Measurements from ENCODE around the gene BMPER. TPM values are rescaled to one million over a fixed set of nuclear protein-coding genes. Genes with fewer than 3 reads are reported as not detected.

Gene BMPER
- total RNA-seq, 1 donor from 2014 or later: 10.2 TPM

GRCh38 chr7:34026481-34027190 lies 121.3 kb downstream of the BMPER start:
- H3K4me1 Mint-ChIP-seq (ENCODE audit: unreplicated experiment): peaks cover 10% of the 10 kb centered on the region
- no peak overlapping the region for H3K27ac Mint-ChIP-seq

GRCh38 chr7:34031156-34031555 lies 125.8 kb downstream of the BMPER start:
- peaks cover 15% of the 10 kb centered on the region for H3K4me1 Mint-ChIP-seq (ENCODE audit: unreplicated experiment)
- no peak for DNase-seq (ENCODE audit: extremely low spot score, unreplicated experiment)
- peaks cover 4% of the 10 kb centered on the region for H3K36me3 Mint-ChIP-seq

More at GRCh38 chr7:34026481-34027190, 121.3 kb downstream of the BMPER start:
- H3K36me3 Mint-ChIP-seq: peaks cover 3% of the 10 kb centered on the region
- peaks cover 20% of the 10 kb centered on the region for H3K27me3 Mint-ChIP-seq
- TF ChIP-seq, protein P1, sequence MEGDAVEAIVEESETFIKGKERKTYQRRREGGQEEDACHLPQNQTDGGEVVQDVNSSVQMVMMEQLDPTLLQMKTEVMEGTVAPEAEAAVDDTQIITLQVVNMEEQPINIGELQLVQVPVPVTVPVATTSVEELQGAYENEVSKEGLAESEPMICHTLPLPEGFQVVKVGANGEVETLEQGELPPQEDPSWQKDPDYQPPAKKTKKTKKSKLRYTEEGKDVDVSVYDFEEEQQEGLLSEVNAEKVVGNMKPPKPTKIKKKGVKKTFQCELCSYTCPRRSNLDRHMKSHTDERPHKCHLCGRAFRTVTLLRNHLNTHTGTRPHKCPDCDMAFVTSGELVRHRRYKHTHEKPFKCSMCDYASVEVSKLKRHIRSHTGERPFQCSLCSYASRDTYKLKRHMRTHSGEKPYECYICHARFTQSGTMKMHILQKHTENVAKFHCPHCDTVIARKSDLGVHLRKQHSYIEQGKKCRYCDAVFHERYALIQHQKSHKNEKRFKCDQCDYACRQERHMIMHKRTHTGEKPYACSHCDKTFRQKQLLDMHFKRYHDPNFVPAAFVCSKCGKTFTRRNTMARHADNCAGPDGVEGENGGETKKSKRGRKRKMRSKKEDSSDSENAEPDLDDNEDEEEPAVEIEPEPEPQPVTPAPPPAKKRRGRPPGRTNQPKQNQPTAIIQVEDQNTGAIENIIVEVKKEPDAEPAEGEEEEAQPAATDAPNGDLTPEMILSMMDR (conservative IDR thresholded peaks at IDR 0.05): no peak
- no peak for DNase-seq (ENCODE audit: extremely low spot score, unreplicated experiment)
- no peak overlapping the region for H3K4me3 Mint-ChIP-seq
- H3K9me3 Mint-ChIP-seq: no peaks in the 10 kb centered on the region

GRCh38 chr7:34034728-34035127 lies 129.4 kb downstream of the BMPER start:
- TF ChIP-seq, protein P1 (conservative IDR thresholded peaks at IDR 0.05): no peak
- peaks cover 4% of the 10 kb centered on the region for H3K36me3 Mint-ChIP-seq
- no peak for DNase-seq (ENCODE audit: extremely low spot score, unreplicated experiment)

More at GRCh38 chr7:34031156-34031555, 125.8 kb downstream of the BMPER start:
- Mint-ChIP-seq H3K27me3 (peaks cover 4% of the 10 kb centered on the region), H3K27ac (no peak overlapping the region), H3K4me3 (no peak overlapping the region), H3K9me3 (peaks cover 4% of the 10 kb centered on the region)
- TF ChIP-seq, protein P1 (conservative IDR thresholded peaks at IDR 0.05): no peak

GRCh38 chr7:34036051-34036920 lies 130.9 kb downstream of the BMPER start:
- TF ChIP-seq, protein P1 (conservative IDR thresholded peaks at IDR 0.05): no peak
- Mint-ChIP-seq H3K27ac (peak overlapping the region; percentile 77), H3K9me3 (peaks cover 4% of the 10 kb centered on the region), H3K4me1 (ENCODE audit: unreplicated experiment) (peaks cover 24% of the 10 kb centered on the region), H3K4me3 (peak overlapping the region; percentile 56), H3K27me3 (peaks cover 7% of the 10 kb centered on the region), H3K36me3 (peaks cover 4% of the 10 kb centered on the region)
- DNase-seq (ENCODE audit: extremely low spot score, unreplicated experiment): no peak

More at GRCh38 chr7:34034728-34035127, 129.4 kb downstream of the BMPER start:
- Mint-ChIP-seq H3K27me3 (peaks cover under 1% of the 10 kb centered on the region), H3K4me1 (ENCODE audit: unreplicated experiment) (peaks cover 24% of the 10 kb centered on the region), H3K4me3 (peak overlapping the region; percentile 26), H3K9me3 (peaks cover 4% of the 10 kb centered on the region), H3K27ac (no peak overlapping the region)

DNA sequence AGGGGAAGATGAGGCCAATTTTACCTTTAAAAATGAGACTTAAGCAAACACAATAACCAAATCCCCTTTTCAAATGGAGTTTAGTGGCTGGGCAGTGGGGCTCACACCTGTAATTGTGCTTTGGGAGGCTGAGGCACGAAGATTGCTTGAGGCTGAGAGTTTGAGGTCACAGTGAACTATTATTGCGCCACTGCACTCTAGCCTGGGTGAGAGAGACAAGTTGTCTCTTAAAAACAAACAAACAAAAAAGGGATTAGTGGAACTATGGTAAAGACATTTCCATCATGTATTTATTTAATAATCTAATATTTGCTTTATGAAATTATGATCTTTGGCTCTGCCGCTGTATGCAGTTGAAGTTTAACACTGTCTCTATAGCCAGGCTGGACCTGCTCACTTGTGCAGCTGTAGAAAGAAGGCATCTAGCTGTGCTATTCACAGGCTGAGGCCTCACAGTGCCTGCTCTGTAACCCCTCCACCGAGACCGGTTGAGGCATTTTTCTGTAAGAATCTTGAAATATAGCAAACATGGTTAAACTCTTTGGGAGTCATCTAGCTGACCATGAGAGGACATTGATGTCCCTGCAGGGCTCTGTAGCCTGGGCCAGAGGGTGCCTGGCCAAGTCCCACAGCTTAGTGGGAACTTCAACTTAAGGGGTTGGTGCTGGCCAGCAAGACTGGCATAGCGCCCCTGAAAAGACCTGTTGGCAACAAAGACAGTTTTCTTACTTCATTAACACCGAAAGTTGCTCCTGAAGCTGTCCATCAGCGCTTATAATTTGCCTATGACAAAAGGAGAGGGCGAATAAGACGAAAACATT lies 131.8 kb downstream of the BMPER start:
- H3K27me3 Mint-ChIP-seq: peaks cover 7% of the 10 kb centered on the region
- H3K36me3 Mint-ChIP-seq: peaks cover 4% of the 10 kb centered on the region
- peak overlapping the region; percentile 77 for H3K27ac Mint-ChIP-seq
- TF ChIP-seq, protein P1 (conservative IDR thresholded peaks at IDR 0.05): no peak
- DNase-seq (ENCODE audit: extremely low spot score, unreplicated experiment): no peak
- H3K4me1 Mint-ChIP-seq (ENCODE audit: unreplicated experiment): peaks cover 24% of the 10 kb centered on the region
- H3K9me3 Mint-ChIP-seq: peaks cover 4% of the 10 kb centered on the region
- H3K4me3 Mint-ChIP-seq: no peak overlapping the region
